NCI-H1092 (cell line): ENCODE results near the gene DFFA.
"Not testable (repeated sequence)": the region's sequence is repeated elsewhere in the genome, so short reads cannot be mapped to it uniquely, and the experiment has no call there.

Experiments
- DNase-seq: peaks from one replicate; lab custom pipeline; 2025; lab: John Stamatoyannopoulos, UW

Gene DFFA

DNA sequence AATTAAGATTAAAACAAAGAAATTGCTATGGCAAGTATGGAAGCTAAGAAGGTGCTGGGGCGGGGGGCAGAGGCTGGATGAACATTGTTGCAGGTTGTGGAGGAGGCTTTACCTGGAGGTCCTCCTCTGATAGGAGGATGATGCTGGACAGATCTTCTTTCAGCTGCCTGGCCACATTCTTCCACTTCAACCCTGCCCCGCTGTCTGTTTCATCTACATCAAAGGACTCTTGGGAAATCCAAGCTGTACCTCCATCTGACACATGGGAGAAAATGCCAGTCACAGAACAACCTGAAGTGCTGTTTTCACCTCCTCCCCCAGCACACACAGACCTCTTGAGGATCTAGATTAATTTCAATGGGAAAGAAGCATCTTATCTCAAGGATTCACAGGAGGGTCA lies 5.3 kb downstream of the DFFA start:
- DNase-seq = no peak

DNA sequence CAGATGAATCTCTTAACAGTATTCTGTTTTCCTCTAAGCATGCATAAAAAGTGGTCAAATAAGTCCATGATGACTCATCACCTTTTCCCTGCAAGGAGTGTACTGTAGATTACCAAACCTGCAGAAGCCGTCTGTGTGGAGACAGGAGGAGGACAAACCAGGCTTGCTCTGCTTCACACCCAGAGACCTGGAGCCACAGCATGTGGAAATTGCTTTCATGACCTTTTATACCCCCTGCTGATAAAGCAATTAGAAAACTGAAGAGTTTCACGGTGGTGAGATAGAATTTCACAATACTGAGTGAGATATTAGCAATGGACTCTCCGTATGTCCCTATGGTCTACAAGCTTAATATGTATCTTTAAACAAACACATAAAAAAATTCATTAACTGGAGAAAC lies 13.1 kb downstream of the DFFA start:
- DNase-seq = no peak

DNA sequence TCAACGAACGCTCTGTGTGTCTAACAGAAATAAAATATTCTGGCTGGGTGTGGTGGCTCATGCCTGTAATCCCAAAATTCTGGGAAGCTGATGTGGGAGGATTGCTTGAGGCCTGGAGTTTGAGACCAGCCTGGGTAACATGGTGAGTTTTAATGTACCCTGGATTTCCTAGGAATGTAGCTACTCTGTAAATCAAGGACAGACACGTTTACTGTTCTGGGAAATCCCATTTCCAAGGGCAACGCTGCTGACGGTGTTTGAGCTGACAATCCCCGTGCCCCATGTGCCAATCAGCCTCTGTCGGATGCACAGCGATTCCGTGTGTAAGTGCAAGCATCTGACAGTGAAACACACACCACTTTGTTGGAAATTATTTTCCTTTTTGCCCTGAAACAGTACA lies 14.5 kb downstream of the DFFA start:
- no peak for DNase-seq

DNA sequence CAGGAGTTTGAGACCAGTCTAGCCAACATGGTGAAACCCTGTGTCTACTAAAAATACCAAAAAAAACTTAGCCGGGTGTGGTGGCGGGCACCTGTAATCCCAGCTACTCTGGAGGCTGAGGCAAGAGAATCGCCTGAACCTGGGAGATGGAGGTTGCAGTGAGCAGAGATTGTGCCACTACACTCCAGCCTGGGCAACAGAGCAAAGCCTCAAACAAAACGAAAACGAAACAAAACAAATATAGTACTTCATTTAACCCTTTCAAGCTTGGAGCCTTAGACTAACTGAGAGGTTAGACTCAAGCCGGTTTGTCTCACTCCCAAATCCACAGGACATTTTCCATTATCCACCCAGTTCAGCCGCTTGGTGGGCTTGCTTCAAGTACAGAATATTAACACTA lies 14.9 kb downstream of the DFFA start:
- not testable (repeated sequence) for DNase-seq

DNA sequence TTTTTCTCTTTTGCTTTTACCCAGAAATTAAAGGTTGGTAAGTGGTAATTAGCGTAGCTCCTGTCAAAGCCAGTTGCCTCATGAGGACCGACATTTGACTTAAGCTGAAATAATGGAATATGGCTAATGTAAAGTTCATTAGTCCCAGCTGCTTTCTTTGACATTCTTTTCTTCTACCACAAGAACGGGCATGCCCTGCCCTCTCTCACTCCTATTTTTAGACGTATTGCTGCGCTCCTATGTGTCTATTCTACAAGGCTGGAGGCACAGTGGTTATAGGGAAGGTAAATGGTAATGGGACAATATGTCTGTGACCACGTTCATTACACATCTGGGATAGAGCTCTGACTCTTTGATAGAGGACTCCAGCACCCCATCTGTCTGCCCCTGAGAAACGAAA lies 15.7 kb downstream of the DFFA start:
- no peak for DNase-seq

DNA sequence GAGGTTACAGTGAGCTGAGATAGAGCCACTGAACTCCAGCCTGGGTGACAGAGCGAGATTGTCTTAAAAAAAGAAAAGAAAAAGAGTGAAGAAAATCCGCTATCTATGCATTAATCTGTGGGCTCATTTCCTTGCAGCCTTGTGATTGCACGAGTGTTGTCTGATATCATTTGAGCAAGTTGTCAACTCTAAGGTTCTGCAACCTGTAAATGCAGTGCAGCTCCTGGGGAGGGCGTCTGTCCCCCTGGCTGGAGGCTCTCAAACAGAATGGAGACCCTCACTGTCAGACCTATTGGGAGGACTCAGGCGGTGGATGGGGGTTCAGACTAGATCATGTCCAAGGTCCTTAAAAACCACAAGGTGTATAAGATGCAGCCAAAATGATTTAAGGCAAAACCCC lies 16.3 kb downstream of the DFFA start:
- DNase-seq = no peak

DNA sequence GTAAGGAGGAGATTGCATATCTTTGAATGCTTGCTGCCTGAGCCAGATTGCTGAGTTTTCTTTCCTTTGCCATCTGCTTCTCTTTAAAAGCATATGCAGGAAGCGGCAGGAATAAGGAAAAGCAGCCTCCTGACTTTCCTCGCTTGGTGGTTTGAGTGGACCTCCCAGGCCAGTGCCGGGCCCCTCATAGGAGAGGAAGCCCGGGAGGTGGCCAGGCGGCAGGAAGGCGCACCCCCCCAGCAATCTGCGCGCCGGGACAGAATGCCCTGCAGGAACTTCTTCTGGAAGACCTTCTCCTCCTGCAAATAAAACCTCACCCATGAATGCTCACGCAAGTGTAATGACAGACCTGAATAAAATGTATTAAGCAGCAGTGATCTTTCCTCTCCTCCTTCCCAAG lies 21.0 kb downstream of the DFFA start:
- no peak for DNase-seq

DNA sequence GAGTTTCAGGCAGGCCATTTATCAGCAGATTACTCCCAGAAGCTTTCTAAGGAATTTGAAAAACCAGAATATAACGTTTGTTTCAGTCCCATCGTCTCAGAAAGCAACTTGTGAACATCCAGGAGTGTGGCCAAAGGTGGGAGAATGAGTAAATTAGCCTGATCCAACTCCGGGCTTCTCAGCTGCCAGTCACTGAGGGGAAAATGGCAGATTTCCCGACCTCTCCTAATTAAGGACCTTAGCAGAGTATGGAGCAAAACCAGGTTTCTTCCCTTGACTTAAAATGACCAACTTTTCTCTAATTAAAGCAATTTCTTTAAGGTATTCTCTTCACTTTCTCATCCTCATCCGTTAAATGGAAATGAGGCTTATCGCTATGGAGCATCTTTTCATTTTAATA lies 21.5 kb downstream of the DFFA start:
- DNase-seq = no peak

DNA sequence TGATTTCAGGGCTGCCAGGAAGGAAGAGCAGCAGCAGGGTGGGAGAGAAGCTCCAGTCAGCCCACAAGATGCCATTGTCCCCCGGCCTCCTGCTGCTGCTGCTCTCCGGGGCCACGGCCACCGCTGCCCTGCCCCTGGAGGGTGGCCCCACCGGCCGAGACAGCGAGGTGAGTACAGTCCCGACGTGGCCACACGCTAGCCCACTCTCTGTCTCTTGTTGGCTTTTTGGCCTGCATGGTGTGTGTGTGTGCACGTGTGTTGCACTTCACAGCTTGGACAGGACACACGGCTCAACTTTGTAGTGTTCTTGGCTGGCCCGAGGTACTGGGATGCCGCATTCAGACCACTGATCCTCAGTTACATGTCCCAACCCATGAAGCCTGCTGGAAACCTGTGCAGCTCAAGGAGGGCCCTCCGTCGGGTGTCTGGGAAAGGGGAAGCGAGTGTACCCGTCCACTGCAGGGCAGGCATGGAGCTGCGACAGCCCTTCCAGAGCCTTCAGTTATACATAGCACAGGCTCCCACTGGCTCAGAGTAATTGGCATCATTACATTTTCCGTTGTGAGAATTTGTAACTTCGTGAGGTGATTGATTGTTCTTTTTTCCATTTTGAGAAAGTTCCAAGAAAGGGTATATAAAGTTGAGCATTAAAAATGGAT lies 22.0 kb downstream of the DFFA start:
- no peak for DNase-seq

DNA sequence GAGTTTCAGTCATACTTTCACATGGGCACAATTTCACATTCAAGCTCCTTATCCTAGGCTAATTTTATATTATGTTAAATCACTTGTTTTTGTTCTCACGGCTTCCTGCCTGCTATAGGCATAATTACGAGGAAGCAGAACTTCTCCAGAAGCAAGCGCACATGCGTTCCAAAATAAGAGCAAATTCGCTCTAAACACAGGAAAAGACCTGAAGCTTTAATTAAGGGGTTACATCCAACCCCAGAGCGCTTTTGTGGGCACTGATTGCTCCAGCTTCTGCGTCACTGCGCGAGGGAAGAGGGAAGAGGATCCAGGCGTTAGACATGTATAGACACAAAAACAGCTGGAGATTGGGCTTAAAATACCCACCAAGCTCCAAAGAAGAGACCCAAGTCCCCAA lies 22.6 kb downstream of the DFFA start, which contains the start of gene CORT:
Gene CORT (plus strand): TSS at position 281 of the 400 bp plus-strand sequence. CDS start 193 bp downstream, outside the sequence.
- DNase-seq = no peak

DNA sequence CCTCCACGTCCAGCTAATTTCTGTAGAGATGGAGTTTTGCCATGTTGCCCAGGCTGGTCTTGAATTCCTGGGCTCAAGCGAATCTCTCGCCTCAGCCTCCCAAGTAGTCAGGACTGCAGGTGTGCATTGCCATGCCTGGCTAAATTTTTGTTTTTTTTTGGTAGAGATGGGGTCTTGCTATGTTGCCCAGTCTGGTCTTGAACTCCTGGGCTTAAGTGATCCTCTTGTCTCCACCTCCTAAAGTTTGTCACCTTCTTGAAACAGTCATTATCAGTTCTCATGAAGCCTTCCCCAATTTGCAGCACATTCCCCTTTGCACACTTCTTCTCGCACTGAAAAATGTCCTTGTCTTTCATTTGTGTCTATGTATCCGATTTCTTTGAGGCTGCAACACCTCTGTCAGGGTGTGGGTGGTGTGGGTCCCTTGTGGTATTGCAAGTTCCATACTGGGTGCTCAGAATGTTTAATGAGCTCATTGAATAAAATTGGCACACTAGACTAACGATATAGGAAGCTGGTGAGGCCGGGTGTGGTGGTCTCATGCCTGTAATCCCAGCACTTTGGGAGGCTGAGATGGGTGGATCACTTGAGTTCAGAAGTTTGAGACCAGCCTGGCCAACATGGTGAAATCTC lies 25.4 kb downstream of the DFFA start:
- DNase-seq = no peak

DNA sequence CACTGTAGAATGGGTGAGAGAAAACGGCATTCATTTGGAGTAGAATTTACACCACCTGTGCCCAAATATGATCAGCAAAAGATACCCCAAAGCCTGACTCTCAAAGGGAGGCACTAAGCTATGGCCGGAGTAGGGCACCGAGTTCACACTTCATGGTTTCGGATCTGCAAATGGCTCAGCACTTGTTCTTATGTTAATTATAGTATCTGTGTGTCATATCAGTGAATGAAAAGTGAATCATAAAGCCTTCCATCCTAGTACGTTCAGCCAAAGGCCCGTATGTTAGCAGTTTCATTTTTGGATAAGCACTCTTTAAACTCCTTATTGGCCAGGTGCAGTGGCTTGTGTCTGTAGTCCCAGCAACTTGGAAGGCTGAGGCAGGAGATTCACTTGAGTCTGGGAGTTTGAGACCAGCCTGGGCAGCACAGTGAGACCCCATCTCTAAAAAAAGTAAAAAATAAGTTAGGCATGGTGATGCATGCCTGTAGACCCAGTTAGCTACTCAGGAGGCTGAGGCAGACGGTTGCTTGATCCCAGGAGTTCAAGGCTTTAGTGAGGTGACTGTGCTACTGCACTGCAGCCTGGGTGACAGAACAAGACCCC lies 27.4 kb downstream of the DFFA start:
- DNase-seq = no peak

DNA sequence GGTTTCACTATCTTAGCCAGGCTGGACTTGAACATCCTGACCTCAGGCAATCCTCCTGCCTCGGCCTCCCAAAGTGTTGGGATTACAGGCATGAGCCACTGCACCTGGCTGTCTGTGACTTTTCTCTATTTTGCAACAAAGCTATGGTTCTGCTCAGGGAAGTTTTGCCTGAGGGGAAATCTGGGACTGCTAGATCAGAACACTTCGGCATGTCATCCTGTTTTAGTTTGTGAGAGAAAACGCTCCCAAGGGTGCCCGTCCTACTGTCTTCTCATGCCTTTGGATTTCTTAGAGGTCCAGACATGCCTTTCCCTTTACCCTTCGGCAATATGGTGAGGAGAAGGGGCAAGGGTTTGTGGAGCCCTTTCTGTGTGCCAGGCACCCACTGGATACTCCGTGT lies 28.1 kb downstream of the DFFA start:
- DNase-seq = no peak

DNA sequence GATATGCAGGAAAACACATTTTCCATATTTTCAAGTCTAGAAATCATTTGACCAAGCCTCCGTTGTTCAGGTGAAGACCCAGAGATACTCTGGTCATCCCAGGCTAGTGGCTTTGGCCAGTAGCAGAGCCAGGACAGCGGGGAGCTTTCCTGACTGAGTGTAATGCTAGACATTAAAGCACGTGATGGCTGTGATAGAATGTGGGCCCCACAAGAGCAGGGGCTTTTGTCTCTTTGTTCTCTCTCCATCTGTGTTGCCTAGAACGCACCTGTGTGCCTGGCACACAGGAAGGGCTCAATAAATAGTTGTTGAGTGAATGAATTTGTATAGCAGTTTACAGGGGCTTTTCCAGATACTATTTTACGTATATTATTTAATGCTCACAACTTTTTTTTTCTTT lies 31.5 kb downstream of the DFFA start:
- no peak for DNase-seq

DNA sequence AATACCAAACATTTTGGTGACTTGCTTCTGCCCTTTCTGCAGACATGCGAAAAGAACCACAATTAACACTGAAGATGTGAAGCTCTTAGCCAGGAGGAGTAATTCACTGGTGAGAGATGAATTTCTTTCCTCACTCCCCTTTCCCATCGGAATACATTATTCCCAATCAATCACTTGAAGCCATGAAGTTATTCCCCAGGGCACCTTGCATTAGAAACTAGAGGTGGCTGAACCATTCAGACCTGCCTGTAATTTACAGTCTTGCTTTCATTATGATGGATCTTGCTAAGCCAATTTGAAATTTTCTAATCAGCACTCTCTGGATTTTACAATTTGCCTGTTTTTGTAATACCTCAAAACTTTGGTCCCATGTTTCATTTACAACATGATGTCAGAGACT lies 32.0 kb downstream of the DFFA start:
- no peak for DNase-seq

DNA sequence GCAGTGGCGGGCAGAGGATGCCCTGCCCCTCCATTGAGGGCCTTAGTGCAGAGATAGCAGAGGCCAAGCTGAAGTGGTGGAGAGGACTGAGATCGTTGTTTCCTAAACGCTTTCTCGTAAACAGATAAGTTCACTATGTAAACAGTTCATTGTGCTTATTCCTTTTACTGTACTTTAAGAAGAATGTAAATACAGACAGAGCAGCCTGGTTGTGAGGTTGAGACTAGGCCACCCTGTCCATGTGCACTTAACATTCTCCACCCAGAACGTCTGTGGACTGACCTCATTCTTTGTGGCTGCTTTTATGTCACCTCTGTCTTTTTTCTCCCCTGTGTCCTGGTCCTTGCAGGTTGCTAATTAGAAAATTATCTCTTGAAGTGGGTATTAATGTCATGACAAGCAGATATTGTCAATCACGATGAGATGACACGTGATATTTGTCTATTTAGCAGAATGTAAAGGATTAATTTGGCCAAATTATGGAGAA lies 33.6 kb downstream of the DFFA start:
- no peak for DNase-seq

DNA sequence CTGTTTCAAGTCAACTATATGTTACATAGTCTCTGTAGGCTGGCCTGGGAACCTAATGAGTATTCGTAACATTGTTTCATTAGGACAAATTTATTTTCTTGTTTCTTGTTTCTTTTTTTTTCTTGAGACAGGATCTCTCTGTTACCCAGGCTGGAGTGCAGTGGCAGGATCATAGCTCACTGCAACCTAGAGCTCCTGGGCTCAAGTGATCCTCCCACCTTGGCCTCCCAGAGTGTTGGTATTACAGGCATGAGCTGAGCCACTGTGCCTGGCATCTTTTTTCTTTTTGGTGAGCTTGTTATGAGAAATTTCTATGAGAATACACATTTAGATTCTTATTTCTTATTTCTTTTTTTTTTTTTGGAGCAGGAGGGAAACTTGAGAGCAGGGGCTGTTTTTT lies 35.3 kb downstream of the DFFA start:
- DNase-seq = no peak

DNA sequence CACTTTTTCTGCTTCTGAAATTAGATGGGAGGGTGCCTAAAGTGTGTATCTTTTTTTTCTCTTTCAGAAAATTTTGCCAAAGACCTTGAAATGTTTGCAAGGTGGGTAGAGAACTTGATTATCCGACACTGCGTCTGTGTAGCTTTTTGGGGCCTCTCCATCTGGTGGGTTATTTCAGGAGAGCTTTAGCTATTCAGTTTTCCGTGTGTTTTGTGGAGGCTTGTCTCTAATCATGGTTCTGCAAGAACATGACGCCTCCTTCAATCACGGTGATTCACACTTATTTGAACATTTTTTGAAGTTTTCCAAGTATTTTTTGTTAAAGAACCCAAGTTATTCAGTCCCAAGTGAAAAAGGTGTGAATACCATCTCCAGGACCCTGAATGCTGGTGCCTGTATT lies 37.7 kb downstream of the DFFA start:
- no peak for DNase-seq

DNA sequence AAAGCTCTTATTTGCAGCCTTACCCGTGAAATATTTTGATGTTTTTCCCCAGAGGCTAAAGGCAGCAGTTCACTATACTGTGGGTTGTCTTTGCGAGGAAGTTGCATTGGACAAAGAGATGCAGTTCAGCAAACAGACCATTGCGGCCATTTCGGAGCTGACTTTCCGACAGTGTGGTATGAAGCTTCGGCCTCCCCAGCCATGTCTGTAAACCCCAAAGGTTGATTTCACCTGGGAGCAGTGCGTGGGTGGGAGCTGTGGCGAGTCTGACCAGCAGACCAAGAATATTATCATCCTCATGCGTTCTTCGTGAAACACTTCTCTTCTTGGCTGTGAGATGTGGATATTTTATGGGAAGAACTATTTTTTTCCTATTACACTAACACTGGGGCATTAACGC lies 38.5 kb downstream of the DFFA start:
- no peak for DNase-seq

DNA sequence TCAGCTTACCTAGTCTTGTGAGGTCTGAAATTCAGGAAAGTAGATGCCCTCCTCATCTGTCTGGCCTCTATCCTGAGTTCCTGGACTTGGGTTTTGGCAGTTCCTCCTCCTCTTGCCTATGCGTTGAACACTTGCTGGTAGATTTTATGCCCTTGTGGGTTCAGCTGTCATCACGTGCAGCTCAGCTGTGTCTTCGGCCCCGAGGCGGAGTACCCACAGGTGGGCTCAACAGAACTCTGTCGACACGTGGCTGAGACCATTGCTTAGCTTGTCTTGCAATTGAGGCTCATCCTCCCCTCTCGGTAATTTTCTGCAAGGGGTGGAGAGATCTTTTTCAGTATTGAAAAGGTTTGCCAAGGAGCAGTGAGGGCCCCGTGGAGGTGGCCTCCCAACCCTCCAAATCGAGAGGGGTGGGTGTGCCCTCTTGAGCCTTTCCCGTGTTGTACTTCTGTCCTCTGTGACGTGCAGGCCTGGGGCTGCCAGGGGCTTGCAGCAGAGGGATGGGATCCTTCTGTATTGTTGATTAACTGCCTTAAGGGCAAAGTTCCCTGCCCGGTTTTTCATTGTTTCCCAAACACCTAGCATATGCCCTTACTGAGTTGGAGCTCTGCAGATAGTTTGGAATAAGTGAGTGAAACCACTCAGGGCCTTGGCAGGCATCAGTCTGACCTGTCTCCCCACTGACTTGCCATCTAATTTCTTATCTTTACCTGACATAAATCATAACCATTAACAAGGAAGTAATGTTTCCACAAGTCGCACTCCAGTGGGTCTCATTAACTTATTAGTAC lies 39.2 kb downstream of the DFFA start:
- DNase-seq = no peak

DNA sequence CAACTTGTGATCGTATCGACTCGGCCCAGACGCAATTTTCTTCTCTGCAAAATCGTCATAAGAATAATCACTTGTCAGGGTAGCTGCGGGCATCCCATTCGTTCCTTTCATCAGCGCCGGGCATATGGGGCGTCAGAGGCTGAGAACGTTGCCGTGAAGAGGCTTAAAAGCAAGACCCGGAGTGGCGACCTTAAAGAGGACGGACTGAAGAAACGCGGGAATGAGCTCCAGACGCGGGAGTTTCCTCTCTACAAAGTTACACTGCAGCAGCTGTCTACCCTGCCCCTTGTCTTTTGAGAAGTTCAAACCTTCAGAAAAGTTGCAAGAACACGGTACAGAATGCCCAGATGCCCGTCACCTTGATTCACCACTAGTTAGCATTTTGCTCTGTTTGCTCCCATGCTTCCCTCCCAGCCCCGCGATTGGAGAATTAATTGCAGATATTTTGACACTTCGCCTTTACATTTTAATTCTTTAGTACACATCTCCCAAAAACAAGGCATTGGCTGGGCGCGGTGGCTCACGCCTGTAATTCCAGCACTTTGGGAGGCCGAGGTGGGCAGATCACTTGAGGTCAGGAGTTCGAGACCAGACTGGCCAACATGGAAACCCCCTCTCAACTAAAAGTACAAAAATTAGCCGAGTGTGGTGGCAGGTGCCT lies 41.1 kb downstream of the DFFA start:
- no peak for DNase-seq
